NCI-H2227 treated with DMSO at 0.1 percent for 48 hours (cell line): ENCODE measurements around the gene MYH16.
"Not testable (repeated sequence)": the region's sequence is repeated elsewhere in the genome, so short reads cannot be mapped to it uniquely, and the experiment has no call there.

Source experiments
- DNase-seq: peaks from one replicate; lab custom pipeline; 2025; lab: John Stamatoyannopoulos, UW

MYH16 gene

GRCh38 chr7:99272476-99273045 is at the start of gene MYH16:
MYH16 (plus strand) TSS chr7:99272839.
- DNase-seq = no peak

- not testable (repeated sequence) for DNase-seq
These were observed 48.3 kb upstream of the MYH16 start for GRCh38 chr7:99224263-99224898.

DNA sequence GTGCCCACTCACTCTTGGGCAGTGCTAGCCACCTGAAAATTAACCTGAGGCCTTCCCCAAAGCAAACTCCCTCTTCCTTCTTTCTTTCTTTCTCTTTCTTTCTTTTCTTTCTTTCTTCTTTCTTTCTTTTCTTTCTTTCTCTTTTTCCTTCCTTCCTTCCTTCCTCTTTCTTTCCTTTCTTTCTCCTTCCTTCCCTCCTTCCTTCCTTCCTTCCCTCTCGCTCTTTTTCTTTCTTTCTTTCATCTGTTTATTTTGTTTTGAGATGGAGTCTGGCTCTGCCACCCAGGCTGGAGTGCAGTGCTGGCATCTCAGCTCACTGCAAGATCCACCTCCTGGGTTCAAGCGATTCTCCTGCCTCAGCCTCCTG is 47.8 kb upstream of the MYH16 start:
- no peak for DNase-seq

DNA sequence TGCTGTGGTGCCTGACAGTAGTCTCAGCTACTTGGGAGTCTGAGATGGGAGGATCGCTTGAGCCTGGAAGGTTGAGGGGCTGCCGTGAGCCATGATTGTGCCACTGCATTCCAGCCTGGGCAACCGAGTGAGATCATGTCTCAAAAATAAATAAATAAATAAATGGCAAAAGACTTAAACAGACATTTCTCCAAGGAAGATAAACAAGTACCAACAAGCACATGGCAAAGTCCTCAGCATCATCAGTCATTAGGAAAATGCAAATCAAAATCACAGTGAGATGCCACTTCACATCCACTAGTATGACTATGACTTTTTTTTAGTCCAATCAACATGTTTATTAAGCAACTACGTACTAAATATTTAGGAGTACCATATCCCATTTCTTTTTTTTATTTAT is 43.4 kb upstream of the MYH16 start:
- DNase-seq = no peak

- DNase-seq = no peak
These were observed 40.4 kb upstream of the MYH16 start for GRCh38 chr7:99232082-99232770.

DNA sequence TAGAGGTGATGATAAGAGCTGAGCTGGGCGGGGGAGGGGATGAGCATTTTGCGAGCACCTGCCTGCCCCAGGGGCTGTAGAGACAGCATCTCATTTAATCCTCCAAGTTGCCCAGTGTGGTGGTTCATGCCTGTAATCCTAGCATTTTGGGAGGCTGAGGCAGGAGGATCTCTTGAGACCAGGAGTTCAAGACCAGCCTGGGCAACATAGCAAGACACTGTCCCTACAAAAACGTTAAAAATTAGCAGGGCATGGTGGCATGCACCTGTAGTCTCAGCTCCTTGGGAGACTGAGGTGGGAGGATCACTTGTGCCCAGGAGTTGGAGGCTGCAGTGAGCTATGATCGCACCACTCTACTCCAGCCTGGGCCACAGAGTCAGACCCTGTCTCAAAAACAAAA is 39.7 kb upstream of the MYH16 start:
- DNase-seq = not testable (repeated sequence)

DNA sequence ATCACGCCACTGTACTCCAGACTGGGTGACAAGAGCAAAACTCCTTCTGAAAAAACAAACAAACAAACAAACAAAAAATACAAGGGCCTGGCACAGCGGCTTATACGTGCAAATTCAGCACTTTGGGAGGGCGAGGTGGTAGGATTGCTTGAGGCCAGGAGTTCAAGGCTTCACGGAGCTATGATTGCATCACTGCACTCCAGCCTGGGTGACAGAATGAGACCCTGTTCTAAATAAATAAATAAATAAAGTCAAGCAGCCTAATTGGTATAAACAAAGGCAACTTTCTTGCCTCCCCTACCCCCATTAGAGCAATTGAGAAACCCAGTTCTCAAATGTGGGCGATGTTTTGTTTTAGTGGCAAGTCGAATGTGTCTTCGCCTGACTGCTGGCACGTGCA is 38.5 kb upstream of the MYH16 start:
- DNase-seq = no peak

- no peak for DNase-seq
These were observed 36.7 kb upstream of the MYH16 start for GRCh38 chr7:99235925-99236324.

GRCh38 chr7:99237876-99238275 is 34.8 kb upstream of the MYH16 start:
- not testable (repeated sequence) for DNase-seq

DNA sequence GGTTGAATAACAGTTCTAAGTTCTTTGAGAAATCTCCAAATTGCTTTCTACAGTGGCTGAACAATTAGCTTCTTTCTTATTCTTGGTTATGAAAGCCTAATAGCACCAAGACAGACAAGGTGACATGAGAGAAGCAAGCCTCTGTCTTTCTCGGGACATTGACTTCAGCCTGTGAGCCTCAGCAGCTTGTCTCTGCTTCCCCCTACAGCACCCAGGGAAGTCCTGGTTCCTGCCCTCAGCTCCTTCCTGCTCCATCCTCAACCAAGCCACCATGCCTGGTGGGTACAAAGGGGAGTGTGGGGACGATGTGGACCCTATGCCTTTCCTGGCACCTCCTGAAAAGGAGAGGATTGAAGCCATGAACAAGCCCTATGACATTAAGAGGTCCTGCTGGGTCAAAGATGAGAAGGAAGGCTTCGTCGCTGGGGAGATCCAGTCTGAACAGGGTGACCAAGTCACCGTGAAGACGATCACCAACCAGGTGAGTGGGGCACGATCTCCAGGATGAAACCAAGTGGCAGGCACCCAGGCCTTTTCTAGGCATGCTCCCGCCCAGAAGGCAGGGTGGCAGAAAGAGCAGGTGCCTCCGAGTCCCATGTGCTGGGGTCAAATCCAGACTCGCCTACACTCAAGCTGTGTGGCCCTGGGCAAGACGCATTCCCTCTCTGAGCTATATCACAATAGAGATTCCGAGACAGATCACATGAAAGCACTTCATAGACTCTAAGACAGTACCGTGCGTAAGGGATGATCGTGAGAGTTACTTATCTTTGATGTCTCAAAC is 33.9 kb upstream of the MYH16 start:
- DNase-seq = no peak

DNA sequence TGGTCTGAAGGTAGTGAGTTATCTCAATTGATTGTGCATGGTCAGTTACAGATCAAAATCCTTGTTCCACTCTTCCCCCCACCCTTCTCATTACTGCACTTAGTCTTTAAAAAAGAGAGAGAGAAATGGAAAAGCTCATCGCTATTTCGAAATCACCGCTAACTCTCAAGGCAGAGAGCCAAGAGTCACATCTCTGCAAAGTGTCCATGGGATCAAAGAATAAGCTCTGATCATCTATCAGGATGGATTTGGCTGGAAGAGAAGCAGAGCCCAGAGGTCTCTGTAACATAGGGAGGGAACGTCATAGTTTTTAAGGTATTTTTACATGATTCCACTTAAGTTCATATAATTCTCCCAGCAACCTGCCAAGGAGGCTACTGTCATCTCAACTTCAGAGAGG is 30.0 kb upstream of the MYH16 start:
- DNase-seq = no peak

DNA sequence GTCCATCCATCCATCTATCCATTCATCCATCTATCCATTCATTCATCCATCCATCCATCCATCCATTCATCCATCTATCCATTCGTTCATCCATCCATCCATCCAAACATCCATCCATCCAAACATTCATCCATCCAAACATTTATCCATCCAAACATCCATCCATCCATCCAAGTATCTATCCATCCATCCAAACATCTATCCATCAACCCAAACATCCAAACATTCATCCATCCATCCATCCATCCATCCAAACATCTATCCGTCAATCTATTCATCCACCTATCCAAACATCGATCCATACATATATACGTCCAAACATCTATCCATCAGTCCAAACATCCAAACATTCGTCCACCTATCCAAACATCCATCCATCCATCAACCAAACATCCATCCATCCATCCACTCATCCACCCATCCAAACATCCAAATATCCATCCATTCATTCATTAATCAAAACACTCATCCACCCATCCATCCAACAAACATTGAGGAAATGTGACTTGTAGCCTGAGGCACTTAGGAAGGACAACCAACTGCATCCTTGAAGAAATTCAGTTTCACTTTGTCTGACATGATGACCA is 28.8 kb upstream of the MYH16 start:
- no peak for DNase-seq

- no peak for DNase-seq
These were observed 27.7 kb upstream of the MYH16 start for GRCh38 chr7:99244939-99245338.

GRCh38 chr7:99248391-99249095 is 24.1 kb upstream of the MYH16 start:
- no peak for DNase-seq

- DNase-seq = no peak
These were observed 22.6 kb upstream of the MYH16 start for GRCh38 chr7:99249985-99250575.

GRCh38 chr7:99252166-99252895 is 20.3 kb upstream of the MYH16 start:
- DNase-seq = no peak

DNA sequence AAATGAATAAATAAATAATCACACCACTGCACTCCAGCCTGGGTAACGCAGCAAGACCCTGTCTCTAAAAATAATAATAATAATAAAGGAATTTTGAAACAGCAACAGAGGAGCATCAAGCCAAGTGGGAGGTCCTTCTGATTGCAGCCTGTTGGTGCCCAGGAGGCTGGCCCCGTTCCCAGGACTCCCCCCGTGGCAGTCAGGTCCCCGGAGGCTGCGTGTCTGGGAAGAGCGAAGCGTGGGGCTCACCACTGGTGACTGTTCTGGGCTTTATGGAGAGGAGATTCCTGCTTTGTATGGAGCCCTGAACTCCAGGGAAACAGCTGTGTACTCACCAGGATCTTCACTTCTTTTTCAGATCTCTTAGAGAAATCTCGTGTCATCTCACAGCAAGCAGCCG is 19.3 kb upstream of the MYH16 start:
- DNase-seq = no peak

GRCh38 chr7:99254390-99254789 is 18.2 kb upstream of the MYH16 start:
- no peak for DNase-seq

DNA sequence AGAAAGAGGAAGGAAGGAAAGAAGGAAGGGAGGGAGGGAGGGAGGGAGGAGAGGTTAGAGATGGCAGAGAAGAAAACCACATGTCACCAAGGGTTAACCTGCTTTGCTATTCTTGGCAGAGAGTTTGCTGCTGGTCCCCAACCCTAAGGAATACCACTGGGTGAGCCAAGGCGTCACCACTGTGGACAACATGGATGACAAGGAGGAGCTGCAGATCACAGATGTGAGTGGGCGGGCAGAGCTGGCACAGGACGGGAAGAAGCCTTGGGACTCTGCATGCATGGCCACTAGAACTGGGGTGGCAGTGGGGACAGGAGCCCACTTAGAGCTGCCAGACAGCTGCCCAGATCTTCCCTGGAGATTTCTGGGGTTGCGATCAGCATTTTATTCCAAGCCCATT is 17.2 kb upstream of the MYH16 start:
- no peak for DNase-seq

- no peak for DNase-seq
These were observed 15.6 kb upstream of the MYH16 start for GRCh38 chr7:99257065-99257464.

GRCh38 chr7:99257675-99258074 is 15.0 kb upstream of the MYH16 start:
- no peak for DNase-seq
